Measurements from ENCODE around the gene TRPV4. TPM values are rescaled to one million over a fixed set of nuclear protein-coding genes. Genes with fewer than 3 reads are reported as not detected.
"Not testable (repeated sequence)": the region's sequence is repeated elsewhere in the genome, so short reads cannot be mapped to it uniquely, and the experiment has no call there.

TRPV4 gene
- total and polyA plus RNA-seq, 2 donors (not counting 3 experiments of a cell fraction or from before 2014, with no cell fraction given), result 8.8 to 22.3 TPM

DNA sequence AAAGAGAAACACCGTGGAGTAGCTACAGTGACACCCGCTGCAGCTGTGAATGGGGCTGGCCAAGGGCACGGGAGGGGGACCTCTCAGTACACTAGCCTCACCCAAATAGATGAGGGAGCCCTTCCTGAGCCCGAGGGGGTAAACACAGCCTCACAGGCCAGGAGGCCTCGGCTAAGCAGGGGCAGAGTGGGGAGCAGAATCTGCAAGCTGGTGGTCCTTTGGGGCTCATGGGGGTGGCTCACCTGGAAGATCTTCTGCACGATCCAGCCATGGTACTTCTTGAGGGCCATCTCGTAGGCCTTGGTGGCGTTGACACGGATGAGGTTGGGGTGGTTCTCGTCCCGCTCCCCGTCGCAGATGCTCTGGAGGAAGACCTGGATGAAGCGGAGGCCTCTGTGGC lies 22.2 kb upstream of the TRPV4 start:
- H4K20me1 ChIP-seq (replicated peaks; ENCODE audit: control insufficient read depth, extremely low read depth, insufficient read depth, low read length), result no peaks in the 10 kb centered on the region
- intact Hi-C loops (cut with micrococcal nuclease), result no loop called here
- H3K9ac ChIP-seq (replicated peaks; ENCODE audit: extremely low read depth, insufficient read depth, low read length), result no peak overlapping the region
- no peaks in the 10 kb centered on the region for H3K4me1 ChIP-seq (ENCODE audit: control insufficient read depth, extremely low read depth, insufficient read depth, low read length)
- H3K9me3 ChIP-seq (replicated peaks; ENCODE audit: control insufficient read depth, insufficient read depth, low read length), result no peaks in the 10 kb centered on the region
- CTCF ChIA-PET, result interaction anchor here (1.4 kb wide), 1 partner anchor 10 kb away, joined by 7 read pairs; no protein-coding TSS in a partner anchor
- no peak overlapping the region for H3K27ac ChIP-seq (ENCODE audit: insufficient read depth, low read depth, low read length)
- H3K36me3 ChIP-seq (ENCODE audit: control insufficient read depth in 2 of 2, extremely low read depth in 1 of 2, insufficient read depth in 2 of 2, low read length in 2 of 2), result peaks cover 0 to 35% of the 10 kb centered on the region in 2 experiments
- POLR2A ChIA-PET, result no interaction called here
- no peak overlapping the region for H3K4me2 ChIP-seq (ENCODE audit: insufficient read depth, low read length)
- FAIRE-seq, result no peak
- no peaks in the 10 kb centered on the region for H3K27me3 ChIP-seq (ENCODE audit: control insufficient read depth in 2 of 2, insufficient read depth in 2 of 2, low read length in 2 of 2)
- no peak for TF ChIP-seq POLR2AphosphoS5 (IDR thresholded peaks at IDR 0.05; ENCODE audit: insufficient read depth, low read depth, low read length)
- no peak for TF ChIP-seq EZH2 (IDR thresholded peaks at IDR 0.05; ENCODE audit: borderline replicate concordance, low read depth, low read length, severe bottlenecking)
- TF ChIP-seq MYC (IDR thresholded peaks at IDR 0.05; ENCODE audit: low read depth, low read length), result no peak
- TF ChIP-seq, protein P1, sequence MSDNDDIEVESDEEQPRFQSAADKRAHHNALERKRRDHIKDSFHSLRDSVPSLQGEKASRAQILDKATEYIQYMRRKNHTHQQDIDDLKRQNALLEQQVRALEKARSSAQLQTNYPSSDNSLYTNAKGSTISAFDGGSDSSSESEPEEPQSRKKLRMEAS (IDR thresholded peaks at IDR 0.05; ENCODE audit: insufficient read depth, insufficient read length), result no peak
- TF ChIP-seq FOS (IDR thresholded peaks at IDR 0.05; ENCODE audit: borderline replicate concordance, insufficient read depth, low read length), result no peak
- no peak for TF ChIP-seq GATA2 (IDR thresholded peaks at IDR 0.05; ENCODE audit: insufficient read depth, insufficient read length, low read depth, low read length)
- TF ChIP-seq, protein P2, sequence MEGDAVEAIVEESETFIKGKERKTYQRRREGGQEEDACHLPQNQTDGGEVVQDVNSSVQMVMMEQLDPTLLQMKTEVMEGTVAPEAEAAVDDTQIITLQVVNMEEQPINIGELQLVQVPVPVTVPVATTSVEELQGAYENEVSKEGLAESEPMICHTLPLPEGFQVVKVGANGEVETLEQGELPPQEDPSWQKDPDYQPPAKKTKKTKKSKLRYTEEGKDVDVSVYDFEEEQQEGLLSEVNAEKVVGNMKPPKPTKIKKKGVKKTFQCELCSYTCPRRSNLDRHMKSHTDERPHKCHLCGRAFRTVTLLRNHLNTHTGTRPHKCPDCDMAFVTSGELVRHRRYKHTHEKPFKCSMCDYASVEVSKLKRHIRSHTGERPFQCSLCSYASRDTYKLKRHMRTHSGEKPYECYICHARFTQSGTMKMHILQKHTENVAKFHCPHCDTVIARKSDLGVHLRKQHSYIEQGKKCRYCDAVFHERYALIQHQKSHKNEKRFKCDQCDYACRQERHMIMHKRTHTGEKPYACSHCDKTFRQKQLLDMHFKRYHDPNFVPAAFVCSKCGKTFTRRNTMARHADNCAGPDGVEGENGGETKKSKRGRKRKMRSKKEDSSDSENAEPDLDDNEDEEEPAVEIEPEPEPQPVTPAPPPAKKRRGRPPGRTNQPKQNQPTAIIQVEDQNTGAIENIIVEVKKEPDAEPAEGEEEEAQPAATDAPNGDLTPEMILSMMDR (IDR thresholded peaks at IDR 0.05; ENCODE audit: extremely low read depth in 1 of 2, insufficient read depth in 1 of 2, low read depth in 1 of 2, low read length in 2 of 2), result no peak
- TF ChIP-seq JUN (IDR thresholded peaks at IDR 0.05; ENCODE audit: borderline replicate concordance, insufficient read depth, insufficient read length, low read depth), result no peak
- TF ChIP-seq POLR2A (IDR thresholded peaks at IDR 0.05; ENCODE audit: low read depth, low read length), result no peak
- no peak for DNase-seq (ENCODE audit: low read depth, low spot score)
- dilution Hi-C loops (cut with MboI; ENCODE audit: extremely low pct_ligation_motif_present, low sequenced_read_pairs), result no loop called here
- no peaks in the 10 kb centered on the region for H3K9me1 ChIP-seq (replicated peaks; ENCODE audit: control insufficient read depth, extremely low read depth, insufficient read depth, low read length)
- H3K4me3 ChIP-seq (replicated peaks in 1 of 3; ENCODE audit: insufficient read depth in 1 of 3, low read depth in 1 of 3, low read length in 3 of 3), result no peak overlapping the region
- no peak overlapping the region for H2AFZ ChIP-seq (ENCODE audit: low read depth, low read length)
- no TSS peak for BruUV-seq (replicated peaks)
- H3K79me2 ChIP-seq (ENCODE audit: control insufficient read depth, insufficient read depth, low read length), result no peaks in the 10 kb centered on the region

DNA sequence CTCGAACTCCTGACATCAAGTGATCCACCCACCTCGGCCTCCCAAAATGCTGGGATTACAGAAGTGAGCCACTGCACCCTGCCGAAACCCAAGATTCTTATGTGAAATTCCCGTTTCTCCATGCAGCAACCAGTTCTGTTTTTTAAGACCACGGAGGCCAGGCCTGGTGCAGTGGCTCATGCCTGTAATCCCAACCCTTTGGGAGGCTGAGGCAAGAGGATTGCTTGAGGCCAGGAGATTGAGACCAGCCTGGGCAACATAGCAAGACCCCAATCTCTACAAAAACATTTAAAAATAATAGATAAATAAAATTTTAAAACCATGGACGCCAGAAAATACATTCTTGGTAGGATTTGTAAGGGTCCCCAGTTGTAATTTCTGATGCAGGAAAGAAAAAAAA lies 17.3 kb upstream of the TRPV4 start:
- POLR2A ChIA-PET, result not testable (repeated sequence)
- peaks cover 0 to 13% of the 10 kb centered on the region in 2 experiments for H3K36me3 ChIP-seq (ENCODE audit: control insufficient read depth in 2 of 2, extremely low read depth in 1 of 2, insufficient read depth in 2 of 2, low read length in 2 of 2)

More for the DNA sequence above, 17.3 kb upstream of the TRPV4 start:
- H3K79me2 ChIP-seq (ENCODE audit: control insufficient read depth, insufficient read depth, low read length); H3K9ac ChIP-seq (replicated peaks; ENCODE audit: extremely low read depth, insufficient read depth, low read length); H4K20me1 ChIP-seq (replicated peaks; ENCODE audit: control insufficient read depth, extremely low read depth, insufficient read depth, low read length); H3K9me3 ChIP-seq (replicated peaks; ENCODE audit: control insufficient read depth, insufficient read depth, low read length); BruUV-seq (replicated peaks); H3K27ac ChIP-seq (ENCODE audit: insufficient read depth, low read depth, low read length); H3K27me3 ChIP-seq (ENCODE audit: control insufficient read depth in 2 of 2, insufficient read depth in 2 of 2, low read length in 2 of 2); intact Hi-C loops (cut with micrococcal nuclease); H3K4me3 ChIP-seq (replicated peaks in 1 of 3; ENCODE audit: insufficient read depth in 1 of 3, low read depth in 1 of 3, low read length in 3 of 3); DNase-seq (ENCODE audit: low read depth, low spot score); dilution Hi-C loops (cut with MboI; ENCODE audit: extremely low pct_ligation_motif_present, low sequenced_read_pairs); H3K4me2 ChIP-seq (ENCODE audit: insufficient read depth, low read length); FAIRE-seq; H3K9me1 ChIP-seq (replicated peaks; ENCODE audit: control insufficient read depth, extremely low read depth, insufficient read depth, low read length); H3K4me1 ChIP-seq (ENCODE audit: control insufficient read depth, extremely low read depth, insufficient read depth, low read length); H2AFZ ChIP-seq (ENCODE audit: low read depth, low read length): not testable (repeated sequence)
- CTCF ChIA-PET, result interaction anchor here (6.1 kb wide), 1 partner anchor 78 kb away, joined by 147 read pairs; no protein-coding TSS in a partner anchor

Data from endothelial cell of umbilical vein (primary cell).